ENCODE measurements around the gene PTPRN2. TPM values are rescaled to one million over a fixed set of nuclear protein-coding genes. Genes with fewer than 3 reads are reported as not detected.
"Not testable (repeated sequence)": the region's sequence is repeated elsewhere in the genome, so short reads cannot be mapped to it uniquely, and the experiment has no call there.

The PTPRN2 gene
- total RNA-seq, 1 donor from 2014 or later: 0.72 TPM

DNA sequence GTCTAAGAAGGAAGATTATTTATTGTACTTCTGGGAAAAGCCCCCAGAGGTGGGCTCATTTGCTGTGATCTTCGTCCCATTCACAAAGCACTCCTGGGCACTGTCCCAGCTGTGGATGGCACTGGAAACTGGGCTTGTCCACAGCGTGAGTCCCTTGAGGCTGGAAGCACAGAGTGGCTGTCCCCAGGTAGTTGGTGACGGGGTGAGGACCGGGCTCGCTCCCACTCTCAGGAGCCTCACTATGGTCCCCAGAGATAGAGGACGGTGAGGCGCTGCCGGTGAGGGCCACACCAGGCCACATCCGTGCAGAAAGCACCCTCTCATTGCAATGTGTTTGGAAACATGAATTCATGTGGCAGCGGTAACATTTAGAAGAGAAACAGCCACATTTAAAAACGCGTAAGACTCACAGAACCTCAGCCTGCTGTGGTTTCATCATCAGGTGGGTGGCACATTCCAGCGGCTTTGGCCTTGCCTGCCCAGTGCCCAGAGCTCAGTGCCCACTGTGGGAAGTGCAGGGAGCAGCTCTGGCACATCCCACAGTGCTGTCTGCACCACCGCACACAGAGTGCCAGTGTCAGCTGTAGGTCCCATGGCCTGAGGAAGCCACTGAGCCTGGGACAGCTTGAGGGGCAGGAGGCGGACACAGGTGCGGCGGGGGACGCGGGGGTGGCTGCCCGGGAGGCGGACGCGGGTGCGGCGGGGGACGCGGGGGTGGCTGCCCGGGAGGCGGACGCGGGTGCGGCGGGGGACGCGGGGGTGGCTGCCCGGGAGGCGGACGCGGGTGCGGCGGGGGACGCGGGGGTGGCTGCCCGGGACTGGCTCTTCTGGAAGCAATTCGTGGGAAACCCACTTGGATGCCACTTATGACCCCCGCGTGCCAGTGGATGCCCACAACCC is 801.0 kb downstream of the PTPRN2 start:
- DNase-seq (ENCODE audit: low spot score): no peak

DNA sequence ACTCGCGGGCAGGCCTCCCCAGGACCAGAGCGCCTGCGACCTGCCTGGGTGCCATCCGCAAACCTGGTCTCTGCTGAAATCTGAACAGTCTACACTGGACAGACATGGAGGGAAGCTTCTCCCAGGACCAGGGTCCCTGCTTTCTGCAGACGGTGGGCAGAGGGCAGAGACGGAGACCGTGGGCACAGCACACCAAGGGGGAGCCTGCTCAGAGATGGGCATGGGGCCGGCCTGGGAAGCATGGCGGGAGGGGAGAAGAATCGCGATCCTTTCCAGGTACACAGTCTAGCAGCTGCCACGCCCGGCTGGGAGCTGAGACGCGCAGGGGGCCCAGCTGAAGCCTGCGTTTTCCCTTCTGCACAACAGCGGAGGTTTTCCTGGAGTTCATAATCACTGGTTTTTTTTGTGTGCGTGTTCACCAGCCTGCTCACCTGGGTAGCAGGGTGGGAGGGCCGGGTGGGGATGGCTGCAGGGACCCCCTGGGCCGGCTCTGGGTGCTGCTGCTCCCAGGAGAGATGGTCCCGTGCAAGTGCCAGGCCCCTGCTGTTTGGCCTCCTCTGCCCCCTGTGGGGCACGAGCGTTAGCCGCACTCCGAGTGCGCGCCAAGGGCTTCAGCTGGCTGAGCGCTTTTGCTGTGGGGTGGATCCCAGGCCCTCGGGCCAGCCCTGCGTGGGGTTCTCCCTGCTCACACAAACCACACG is 802.0 kb downstream of the PTPRN2 start:
- no peak for DNase-seq (ENCODE audit: low spot score)

DNA sequence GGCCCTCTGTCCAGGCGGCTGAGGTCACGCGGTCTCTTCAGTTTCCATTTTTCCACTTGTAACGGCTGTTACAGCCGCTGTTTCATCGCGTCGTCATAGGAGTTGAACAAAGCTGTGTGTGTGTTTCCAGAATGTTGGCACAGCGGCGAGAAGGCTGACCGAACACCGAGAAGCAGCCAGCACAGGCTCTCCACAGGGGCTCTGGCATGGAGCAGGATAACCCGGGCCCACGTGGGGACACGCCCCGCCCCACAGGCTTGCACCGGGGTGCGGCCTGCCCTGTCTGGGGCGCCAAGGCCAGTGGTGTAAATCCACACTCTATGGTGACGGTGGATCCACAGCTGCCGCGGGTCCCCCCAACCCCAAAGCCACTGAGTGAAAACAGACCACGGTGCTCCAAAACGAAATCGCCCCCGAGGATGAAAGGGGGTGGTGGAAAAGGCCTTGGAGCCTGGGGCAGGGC is 802.6 kb downstream of the PTPRN2 start:
- no peak for DNase-seq (ENCODE audit: low spot score)

DNA sequence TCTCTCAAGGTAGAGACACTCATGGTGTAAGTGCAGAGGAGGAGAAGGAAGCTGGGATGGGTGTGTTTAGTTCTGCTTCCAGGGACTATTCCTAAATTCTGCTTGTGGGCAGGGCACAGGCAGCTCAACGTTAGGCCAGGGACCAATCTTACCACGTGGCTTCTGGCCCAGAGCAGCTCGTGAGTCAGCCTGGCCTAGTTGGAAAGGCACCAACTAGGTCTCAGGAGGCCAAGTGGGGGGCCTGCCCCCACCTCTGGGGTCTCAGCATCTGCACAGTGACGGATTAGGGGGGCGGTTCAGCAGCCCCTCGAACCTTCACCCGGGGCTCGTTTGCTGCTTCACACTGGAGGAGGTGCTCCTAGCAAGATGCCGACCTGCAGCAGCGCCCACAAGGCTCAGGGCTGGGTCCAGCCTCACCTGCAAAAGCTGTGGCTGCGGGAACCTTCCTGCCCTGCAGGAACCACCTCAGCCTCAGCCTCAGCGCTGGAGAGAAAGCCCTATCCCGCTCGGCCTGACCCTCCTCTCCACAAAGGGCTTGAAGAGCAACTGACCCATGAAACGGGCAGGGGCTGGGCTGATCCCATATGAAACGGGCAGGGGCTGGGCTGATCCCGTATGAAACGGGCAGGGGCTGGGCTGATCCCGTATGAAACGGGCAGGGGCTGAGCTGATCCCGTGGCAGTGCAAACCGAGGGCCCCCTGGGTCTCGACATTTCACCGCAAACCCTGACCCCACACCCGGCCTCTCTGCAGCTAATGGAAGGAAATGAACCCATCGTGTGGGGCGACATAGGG is 803.4 kb downstream of the PTPRN2 start:
- no peak for DNase-seq (ENCODE audit: low spot score)

DNA sequence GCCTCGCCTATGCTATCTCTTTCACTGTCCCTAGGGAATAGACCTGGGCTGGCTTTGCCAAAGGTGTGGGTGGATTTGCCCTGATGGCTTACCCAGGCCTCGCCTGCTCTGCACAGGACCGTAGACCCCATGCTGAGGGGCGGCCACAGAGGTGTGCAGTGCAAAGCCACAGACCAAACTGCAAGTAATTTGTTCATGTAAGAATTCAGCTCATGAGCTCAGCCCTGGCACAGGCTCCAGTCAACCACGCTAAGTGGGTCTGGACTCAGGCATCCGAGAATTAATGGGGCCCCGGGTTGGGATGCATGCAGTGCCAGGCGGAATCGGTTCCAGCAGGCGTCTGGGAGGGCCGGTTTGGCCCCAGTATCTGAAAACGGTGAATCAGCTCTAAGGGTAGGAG is 805.6 kb downstream of the PTPRN2 start:
- DNase-seq (ENCODE audit: low spot score): no peak

DNA sequence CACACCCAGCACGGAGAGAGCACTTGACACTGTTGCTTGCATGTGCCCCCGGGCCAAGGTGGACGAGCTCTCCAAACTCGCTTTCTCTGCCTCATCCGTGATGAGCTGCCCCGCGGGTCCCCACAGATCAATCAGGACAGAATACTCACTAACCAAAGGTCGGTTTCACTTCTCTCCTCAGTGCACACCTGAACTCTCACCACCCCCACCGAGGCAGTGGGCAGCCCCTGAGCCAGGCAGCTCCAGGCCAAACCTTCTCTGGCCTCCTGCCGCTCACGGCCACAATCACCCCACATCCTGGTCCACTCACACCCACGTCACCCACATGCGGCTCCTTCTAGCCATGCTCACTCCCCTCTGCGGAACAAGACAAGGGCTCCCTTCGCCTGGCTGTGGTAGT is 806.9 kb downstream of the PTPRN2 start:
- no peak for DNase-seq (ENCODE audit: low spot score)

DNA sequence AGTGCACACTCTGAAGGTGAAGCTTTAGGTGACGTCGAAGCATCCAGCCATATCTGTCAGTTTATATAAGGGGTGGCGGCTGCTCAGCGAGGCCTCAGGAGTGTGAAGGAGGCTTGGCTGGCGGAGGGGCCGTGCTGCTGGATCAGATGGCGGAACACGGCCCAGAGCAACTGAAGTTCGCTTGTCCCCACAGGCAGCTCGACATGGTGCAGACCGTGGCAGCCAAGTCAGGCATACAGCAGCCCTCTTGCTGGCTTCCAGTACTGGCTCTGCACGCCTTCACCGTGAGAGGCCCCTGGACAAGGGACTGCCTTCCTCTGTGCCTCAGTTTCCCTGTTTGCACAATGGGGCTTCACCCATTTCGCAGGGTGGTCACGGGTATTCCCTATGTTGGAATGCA is 807.3 kb downstream of the PTPRN2 start:
- DNase-seq (ENCODE audit: low spot score): no peak

DNA sequence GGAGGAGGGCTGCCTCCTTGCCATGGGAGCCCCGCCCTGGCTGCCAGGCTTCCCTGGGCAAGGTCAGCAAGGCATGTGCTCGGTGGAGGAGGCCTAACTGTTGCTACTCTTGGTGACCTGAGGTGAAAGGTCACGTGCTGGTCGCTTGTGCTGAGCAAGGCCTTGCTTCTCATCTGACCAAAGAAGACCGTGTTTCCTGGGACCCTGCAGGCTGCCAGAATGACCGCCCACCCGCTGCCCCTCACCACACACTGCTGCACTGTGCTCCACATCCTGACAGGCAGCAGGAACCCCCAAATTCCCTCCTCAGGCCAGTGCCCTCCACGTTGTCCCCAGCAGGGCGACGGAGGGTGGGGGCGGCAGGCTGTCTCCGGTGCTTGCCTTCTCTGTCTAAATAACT is 808.4 kb downstream of the PTPRN2 start:
- DNase-seq (ENCODE audit: low spot score): no peak

DNA sequence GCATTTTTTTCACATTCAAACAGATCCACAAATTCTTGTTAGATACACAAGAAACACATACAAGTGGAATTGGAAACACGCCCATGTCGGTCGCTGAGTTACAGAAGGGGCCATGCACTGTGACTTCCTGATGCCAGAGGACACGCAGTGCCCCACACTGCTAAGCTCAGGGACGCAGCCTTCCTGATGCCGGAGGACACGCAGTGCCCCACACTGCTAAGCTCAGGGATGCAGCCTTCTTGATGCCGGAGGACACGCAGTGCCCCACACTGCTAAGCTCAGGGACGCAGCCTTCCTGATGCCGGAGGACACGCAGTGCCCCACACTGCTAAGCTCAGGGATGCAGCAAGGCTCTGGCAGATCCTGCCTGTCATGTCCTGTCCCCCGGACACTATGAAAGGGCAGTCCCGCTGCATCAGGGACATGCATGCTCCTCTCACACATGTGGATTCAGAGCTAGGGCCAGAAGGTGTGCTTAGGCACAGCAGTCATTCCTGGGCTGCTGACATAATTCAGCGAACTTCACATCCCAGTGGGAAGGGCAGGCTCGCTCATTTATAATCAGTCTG is 810.3 kb downstream of the PTPRN2 start:
- not testable (repeated sequence) for DNase-seq (ENCODE audit: low spot score)

DNA sequence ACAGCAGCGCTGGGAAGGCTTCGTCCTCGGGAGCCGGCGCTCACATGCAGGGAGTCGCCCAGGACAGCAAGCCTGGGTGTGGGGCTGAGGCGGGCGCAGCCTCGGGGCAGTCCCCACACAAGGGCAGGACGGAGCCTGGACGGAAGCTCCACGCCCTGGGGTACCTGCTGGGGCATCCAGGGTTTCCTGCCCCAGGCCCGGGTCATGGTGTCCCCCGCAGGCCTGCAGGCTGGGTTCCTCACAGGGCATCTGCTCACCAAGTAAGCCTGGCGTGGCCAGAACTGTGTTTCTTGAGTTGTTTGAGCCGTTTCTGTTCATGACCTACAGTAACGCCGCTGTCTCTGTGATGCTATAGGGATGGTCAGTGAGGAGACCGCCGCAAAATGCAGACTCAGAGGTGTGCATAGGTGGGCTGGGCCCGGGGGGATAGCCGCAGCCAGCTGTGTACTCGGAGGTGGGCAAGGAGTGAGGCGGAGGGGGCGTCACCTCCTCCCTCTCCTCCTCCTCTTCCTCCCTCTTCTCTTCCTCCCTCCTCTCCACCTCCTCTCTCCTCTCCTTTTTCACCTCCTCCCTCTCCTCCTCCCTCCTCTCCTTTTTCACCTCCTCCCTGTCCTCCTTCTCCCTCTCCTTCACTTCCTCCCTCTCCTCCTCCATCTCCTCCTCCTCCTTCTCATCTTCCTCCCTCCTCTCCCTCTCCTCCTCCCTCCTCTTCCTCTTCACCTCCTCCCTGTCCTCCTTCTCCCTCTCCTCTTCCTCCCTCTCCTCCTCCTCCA is 811.9 kb downstream of the PTPRN2 start:
- DNase-seq (ENCODE audit: low spot score): no peak

DNA sequence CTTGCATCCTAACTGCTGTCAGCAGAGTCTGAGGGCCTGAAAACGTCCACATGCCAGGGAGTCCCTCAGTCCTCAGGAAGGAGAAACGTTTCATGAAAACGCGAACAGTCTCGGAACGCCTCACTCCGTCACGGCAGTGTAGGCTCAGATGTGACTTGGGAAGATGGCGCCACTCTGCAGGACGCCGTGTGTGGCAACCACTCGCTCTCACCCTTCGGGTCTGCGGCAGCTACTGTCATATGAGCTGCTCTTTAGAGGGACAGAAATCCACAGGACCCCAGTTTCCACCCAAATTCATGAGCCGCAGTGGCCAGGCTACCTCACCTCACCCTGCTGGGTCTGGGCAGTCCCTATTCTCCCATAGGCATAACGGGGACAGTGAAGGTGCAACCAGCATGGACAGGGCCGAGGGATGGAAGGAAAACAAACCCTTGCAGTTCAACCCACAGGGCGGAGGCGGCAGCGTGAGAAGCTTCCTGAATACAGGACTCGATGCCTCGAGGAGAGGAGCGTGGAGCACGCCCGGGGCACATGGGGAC is 812.5 kb downstream of the PTPRN2 start:
- DNase-seq (ENCODE audit: low spot score): no peak

DNA sequence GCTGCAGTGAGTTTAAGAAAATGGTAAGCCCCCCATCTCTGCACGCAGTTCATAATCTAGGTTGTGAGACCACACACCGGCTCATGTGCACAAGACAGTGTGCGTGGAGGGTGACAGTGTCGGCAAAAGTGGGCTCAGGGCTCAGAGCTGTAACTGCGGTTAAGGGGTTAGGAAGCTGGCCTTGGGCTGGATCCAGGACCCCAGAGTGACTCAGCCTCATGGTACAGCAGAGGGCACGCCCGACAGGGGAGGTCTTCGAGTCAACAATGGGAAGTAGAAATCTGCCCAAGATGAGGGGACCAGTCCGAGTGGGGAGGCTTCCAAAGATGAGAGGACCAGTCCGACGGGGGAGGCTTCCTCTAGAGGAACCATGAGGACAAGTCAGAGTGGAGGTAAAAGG is 813.1 kb downstream of the PTPRN2 start:
- no peak for DNase-seq (ENCODE audit: low spot score)

DNA sequence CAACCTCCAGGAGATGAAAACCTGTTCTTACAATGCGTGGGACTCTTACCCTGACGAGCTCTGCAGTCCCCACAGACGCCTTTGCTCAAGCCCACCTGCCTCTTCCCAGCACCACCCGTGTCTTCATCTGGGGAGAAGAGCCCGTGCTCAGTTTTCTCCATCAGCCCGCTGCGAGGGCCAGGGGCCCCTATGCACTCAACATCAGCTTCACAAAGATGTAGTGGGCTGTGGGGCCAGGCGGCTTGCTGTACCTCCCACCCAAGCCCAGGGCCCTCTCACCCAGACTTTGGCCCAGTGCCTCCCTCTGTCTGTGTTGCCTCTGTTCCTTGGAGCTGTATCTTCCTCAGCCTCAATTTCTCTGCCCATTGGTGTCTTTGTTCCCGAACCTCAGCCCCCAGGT is 814.3 kb downstream of the PTPRN2 start:
- no peak for DNase-seq (ENCODE audit: low spot score)

DNA sequence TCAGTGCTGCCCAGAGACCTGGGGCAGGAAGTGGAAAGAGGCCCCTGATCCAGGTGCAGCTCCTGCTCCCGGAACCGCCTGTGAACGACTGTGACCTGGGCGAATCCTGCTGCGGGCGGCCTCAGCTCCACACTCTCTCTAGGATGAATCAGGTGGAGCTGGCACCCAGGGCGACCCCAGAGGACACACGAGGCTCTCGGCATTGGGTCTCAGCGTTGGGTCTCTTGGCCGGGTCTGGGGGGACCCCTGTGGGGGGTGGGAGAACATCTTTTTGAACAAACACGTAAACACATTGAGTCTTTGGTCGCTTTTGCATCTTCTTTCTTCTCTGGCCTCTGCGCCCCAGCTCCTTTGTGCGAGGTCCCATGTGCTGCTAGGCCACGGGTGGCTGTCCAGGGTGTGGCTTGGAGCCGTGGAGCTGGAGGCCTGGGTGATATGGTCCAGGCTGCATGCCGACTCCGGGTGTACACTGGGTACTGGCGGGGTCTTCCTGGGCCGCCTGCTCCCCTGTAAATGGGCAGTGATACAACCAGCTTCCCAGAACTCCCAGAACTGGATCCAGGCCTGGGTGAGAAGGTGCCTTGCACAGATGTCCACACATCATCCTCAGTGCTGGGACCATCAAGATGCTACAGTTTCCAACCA is 815.0 kb downstream of the PTPRN2 start:
- DNase-seq (ENCODE audit: low spot score): no peak

DNA sequence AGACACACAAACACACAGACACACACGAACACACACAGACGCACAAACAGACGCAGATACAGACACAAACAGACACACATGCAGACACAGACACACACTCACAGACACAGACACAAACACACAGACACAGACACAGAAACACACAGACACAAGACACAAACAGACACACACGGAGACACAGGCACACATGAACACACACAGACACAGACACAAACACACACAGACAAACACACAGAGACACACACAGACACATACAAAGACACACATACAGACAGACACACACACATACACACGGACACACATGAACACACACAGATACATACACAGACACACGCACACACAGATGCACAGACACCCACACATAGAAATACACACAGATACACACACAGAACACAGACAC is 815.9 kb downstream of the PTPRN2 start:
- DNase-seq (ENCODE audit: low spot score): no peak

DNA sequence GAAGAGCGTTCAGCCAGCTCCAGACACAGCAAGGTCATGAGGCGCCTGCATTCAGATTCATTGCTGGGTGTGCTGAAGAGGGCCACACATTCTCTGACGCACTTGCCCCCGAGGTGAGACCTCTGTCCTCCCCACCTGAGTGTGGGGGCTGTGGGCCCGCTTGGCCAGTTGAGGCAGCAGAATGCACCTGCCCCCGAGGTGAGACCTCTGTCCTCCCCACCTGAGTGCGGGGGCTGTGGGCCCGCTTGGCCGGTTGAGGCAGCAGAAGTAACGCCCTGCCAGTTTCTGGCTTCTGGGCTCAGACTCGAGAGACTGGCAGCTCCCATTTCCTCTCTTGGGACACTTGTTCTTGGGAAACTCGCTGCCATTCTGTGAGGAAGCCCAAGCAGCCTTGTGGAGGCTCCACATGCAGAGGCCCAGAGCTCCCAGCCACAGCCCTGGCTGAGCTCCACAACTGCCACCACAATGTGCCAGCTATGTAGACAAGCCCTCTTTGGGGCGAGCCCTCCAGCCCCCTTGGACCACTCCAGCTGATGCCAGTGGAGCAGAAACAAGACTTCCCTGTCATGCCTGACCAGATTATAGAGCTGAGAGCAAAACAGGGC is 816.8 kb downstream of the PTPRN2 start:
- DNase-seq (ENCODE audit: low spot score): no peak

DNA sequence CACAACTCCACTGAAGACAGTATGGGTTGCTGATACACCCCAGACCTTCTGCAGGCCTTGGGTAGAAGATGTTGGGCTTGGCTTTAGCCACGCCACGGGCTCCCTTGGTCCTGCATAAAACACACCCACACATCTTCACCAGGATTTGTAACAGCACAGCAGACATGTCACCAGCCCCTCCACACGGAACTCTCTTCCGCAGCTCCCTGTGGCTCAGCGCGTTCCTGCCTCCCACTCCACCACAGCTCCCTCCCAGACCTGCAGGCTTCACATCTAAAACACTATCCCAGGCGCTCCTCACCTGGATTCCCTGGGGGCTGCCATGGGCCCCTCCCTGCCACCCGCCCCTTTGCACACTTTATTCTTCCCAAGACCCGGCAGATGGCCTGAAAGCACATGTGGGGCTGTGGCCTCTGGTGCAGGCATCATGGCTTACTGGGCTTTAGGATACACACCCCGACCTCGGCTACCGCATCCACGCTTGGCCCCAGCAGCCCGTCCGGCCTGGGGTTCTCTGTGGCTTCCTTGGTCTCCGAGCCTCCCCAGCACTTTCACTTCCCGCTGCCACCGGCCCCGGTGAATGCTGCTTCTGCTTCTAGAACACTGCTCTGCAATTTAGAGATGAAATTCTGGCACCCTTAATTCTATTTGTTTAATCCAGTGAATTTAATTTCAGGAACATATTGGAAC is 818.0 kb downstream of the PTPRN2 start:
- no peak for DNase-seq (ENCODE audit: low spot score)

DNA sequence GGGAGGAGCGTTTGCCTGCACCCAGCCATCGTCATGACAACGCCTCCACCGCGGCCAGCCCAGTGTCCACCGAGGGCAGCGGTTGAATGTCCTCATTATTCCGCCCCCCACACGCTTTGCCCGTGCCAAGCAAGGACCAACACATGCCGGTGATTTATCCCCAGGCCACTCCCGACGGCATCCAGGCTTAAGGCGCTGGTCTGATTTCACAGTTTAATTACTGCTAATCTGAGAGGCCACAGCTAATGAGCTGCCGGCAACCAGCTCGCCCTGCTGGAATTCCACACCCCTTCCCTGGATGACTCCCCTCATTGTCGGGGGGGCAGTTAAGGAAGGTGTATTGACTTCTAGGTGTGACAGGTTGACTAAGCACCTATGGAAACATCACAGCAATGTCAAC is 818.5 kb downstream of the PTPRN2 start:
- DNase-seq (ENCODE audit: low spot score): no peak

DNA sequence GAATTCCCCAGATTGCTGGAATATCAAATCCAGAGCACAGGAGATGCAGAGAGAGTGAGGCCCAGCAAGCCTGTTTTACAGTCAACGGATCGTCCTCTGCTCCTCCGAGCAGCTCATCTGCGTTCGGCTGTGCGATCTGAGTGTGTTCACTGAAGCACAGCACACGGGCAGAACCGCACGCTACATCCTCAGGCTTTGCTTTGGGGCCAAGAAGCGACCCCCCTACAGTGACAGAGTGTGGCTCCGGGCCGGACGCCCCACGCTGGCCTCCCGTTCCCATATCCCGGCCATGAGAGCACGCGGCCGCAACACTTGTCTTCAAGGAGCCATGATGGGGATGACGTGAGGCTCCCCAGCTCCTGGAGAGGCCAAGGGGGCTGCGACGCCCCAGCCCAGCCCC is 819.4 kb downstream of the PTPRN2 start:
- no peak for DNase-seq (ENCODE audit: low spot score)

Measured in umbilical cord (tissue), 2 donors.